HUES64 (cell line): ENCODE results near the gene RAB11A.
"Not testable (repeated sequence)": the region's sequence is repeated elsewhere in the genome, so short reads cannot be mapped to it uniquely, and the experiment has no call there.

ENCODE experiments used
- H3K27ac ChIP-seq: 2 replicates; pipeline ENCODE4 v1.7.0; 2013; ENCODE audit warnings: low read depth, low read length, inconsistent platforms
- H3K27me3 ChIP-seq: 2 replicates; pipeline ENCODE4 v1.6.1; 2013; ENCODE audit warnings: mild to moderate bottlenecking, low read length; ENCODE audit not compliant: insufficient read depth
- H3K36me3 ChIP-seq: 2 replicates; pipeline ENCODE4 v1.6.1; 2013; ENCODE audit warnings: mild to moderate bottlenecking, low read length; ENCODE audit not compliant: insufficient read depth
- H3K4me1 ChIP-seq: 2 replicates; pipeline ENCODE4 v1.6.1; 2013; ENCODE audit warnings: mild to moderate bottlenecking, low read length, moderate library complexity; ENCODE audit not compliant: insufficient read depth
- H3K4me3 ChIP-seq: 2 replicates; pipeline ENCODE4 v1.5.1; 2013; ENCODE audit warnings: mild to moderate bottlenecking, low read length, moderate library complexity
- H3K9ac ChIP-seq: 2 replicates; pipeline ENCODE4 v1.6.1; 2013; ENCODE audit warnings: mild to moderate bottlenecking, low read depth, low read length
- H3K9me3 ChIP-seq: 2 replicates; pipeline ENCODE4 v1.6.1; 2013; ENCODE audit warnings: low read depth, low read length; ENCODE audit not compliant: insufficient read depth
- WGBS: fragments of 150-250, 120-280 bp; methylation state at CpG from one replicate; pipeline ENCODE4 v1.1.7; 2013; ENCODE audit warnings: missing lambda C conversion rate; 5-methylcytosine and 5-hydroxymethylcytosine counted together

The RAB11A gene

DNA sequence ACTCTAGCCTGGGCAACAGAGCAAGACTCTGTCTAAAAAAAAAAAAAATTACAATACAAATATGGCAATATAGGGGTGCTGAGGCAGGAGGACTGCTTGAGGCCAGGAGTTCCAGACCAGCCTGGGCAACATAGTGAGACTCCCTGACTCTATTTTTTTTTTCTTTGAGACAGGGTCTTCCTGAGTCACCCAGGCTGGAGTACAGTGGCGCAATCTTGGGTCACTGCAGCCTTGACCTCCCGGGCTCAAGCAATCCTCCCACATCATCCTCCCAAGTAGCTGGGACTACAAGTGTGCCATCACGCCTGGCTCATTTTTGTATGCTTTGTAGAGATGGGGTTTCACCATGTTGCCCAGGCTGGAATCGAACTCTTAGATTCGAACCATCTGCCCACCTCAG is 17.3 kb upstream of the RAB11A start:
- Histone ChIP-seq H3K36me3 (no peaks in the 10 kb centered on the region), H3K4me3 (no peak overlapping the region), H3K27ac (no peak overlapping the region), H3K4me1 (no peaks in the 10 kb centered on the region), H3K9ac (no peak overlapping the region), H3K9me3 (no peaks in the 10 kb centered on the region), H3K27me3 (no peaks in the 10 kb centered on the region)
- WGBS, result 93% methylated on average over 5 of the region's 5 CpGs

DNA sequence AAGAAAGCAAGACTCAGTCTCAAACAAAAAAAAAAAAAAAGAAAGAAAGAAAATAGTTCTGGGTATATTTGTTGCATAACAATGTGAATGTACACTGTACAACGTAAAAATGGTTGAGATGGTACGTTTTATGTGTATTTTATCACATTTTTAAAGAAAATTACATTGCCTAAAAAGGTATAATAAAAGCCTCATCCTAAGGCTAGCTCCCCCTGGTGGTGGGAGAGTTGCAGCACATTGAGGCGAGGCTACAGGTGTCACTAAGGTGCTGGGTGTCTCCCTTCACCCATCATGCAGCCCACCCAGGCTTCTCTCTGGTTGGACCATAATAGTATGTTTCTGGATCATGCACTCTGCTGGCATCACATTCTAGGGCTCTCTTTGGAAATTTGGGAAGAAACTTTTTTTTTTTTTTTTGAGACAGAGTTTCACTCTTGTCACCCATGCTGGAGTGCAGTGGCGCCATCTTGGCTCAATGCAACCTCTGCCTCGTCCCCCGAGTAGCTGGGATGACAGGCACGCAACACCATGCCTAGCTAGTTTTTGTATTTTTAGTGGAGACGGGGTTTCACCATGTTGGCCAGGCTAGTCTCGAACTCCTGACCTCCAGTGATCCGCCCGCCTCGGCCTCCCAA is 12.4 kb upstream of the RAB11A start:
- Histone ChIP-seq H3K4me3 (no peak overlapping the region), H3K9me3 (no peaks in the 10 kb centered on the region), H3K4me1 (no peaks in the 10 kb centered on the region), H3K27me3 (no peaks in the 10 kb centered on the region), H3K36me3 (no peaks in the 10 kb centered on the region), H3K9ac (no peak overlapping the region), H3K27ac (no peak overlapping the region)
- whole genome bisulfite sequencing, result 76% methylated on average over 12 of the region's 12 CpGs

DNA sequence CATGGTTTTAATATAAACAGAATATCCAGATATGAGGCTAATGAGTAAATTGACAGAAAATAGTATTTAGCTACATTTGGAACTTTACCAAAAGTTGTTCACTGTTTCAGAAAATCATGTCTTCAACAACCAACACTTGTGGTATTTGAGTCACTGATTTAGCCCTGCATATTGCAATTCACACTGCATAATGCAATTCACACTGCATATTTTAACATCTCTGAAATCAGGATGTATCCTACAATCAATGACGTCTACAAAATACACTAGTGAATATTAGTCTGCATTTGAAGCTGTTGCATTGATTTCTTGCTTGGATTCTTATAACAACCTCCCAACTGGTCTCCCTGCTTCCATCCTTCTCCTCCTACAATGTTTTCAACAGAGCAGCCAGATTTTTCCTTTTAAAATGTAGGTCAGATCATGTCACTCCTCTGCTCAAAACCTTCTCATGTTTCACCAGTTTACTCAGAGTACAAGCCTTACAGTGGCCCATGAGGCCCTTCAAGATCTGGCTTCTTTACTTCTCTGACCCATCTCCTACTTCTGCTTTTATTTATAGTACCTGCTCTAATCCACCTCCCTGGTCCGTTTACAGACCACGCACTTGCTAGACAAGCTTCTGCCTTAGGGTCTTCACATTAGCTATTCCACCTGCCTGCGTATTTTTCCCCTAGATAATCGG is 11.4 kb upstream of the RAB11A start:
- Histone ChIP-seq H3K9ac (no peak overlapping the region), H3K27ac (no peak overlapping the region), H3K27me3 (no peaks in the 10 kb centered on the region), H3K4me3 (no peak overlapping the region), H3K9me3 (no peaks in the 10 kb centered on the region), H3K36me3 (no peaks in the 10 kb centered on the region), H3K4me1 (peaks cover under 1% of the 10 kb centered on the region; the same call in 1 of the 2 replicates)
- 74% methylated on average over 5 of the region's 5 CpGs for WGBS

DNA sequence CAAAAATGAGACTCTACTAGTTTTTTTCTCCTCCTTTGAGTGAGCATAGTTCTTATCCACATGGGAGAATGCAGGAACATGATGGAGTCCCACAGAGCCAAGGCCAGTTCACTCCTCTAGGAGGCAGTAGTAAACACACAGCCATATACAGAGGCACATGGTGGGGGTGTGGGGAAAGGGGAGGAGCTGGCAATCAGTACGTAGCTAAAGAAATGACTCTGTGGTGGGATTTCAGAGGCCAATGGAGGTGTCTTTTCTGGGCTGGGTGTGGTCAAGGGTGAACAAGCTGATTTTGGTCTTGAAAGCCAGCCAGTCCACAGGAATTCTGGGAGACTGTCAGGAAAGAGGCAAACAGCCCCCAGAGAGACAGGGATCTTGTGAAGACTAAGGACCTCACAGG is 6.6 kb upstream of the RAB11A start:
- no peak overlapping the region for H3K9ac ChIP-seq
- 39% methylated on average over 1 of the region's 1 CpG for WGBS
- H3K9me3 ChIP-seq, result no peaks in the 10 kb centered on the region
- H3K36me3 ChIP-seq, result no peaks in the 10 kb centered on the region
- H3K4me1 ChIP-seq, result peaks cover 4% of the 10 kb centered on the region; the same call in 1 of the 2 replicates
- H3K27me3 ChIP-seq, result no peaks in the 10 kb centered on the region
- no peak overlapping the region for H3K4me3 ChIP-seq
- H3K27ac ChIP-seq, result no peak overlapping the region; the same call in 1 of the 2 replicates

DNA sequence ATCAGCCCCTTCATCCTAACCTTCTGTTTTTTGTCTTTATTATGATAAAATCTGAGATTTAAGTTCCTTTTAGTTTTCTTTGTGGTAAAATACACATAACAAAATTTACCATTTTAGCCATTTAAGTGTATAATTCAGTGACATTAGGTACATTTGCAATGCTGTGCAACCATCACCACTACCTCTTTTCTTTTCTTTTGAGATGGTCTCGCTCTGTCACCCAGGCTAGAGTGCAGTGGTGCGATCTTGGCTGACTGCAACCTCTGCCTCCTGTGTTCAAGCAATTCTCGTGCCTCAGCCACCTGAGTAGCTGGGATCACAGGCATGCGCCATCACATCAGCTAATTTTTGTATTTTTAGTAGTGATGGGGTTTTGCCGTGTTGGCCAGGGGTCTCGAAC is 6.2 kb upstream of the RAB11A start:
- H3K9ac ChIP-seq, result no peak overlapping the region
- H3K4me3 ChIP-seq, result no peak overlapping the region

DNA sequence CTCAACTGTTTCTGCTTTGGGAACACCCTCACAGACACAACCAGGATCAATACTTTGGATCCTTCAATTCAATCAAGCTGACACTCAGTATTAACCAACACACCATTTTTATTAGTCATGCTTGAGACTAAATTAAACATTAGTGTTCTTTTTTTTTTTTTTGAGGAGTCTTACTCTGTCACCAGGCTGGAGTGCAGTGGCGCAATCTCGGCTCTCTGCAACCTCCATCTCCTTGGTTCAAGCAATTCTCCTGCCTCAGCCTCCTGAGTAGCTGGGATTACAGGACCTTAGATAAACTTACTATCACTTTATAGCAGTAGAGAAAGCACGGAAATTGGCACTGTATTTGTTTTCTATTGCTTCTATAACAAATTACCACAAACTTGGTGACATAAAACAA is 2.0 kb upstream of the RAB11A start:
- H3K27ac ChIP-seq, result no peak overlapping the region
- H3K4me1 ChIP-seq, result peaks cover 18% of the 10 kb centered on the region
- H3K27me3 ChIP-seq, result no peaks in the 10 kb centered on the region
- 100% methylated on average over 3 of the region's 3 CpGs for WGBS
- no peak overlapping the region for H3K4me3 ChIP-seq
- no peaks in the 10 kb centered on the region for H3K9me3 ChIP-seq
- no peak overlapping the region for H3K9ac ChIP-seq
- no peaks in the 10 kb centered on the region for H3K36me3 ChIP-seq

More for the DNA sequence above, 6.2 kb upstream of the RAB11A start:
- H3K4me1 ChIP-seq, result peaks cover 4% of the 10 kb centered on the region; the same call in 1 of the 2 replicates
- WGBS, result 92% methylated on average over 6 of the region's 6 CpGs
- H3K36me3 ChIP-seq, result no peaks in the 10 kb centered on the region
- no peak overlapping the region; the same call in 1 of the 2 replicates for H3K27ac ChIP-seq
- no peaks in the 10 kb centered on the region for H3K27me3 ChIP-seq
- no peaks in the 10 kb centered on the region for H3K9me3 ChIP-seq

DNA sequence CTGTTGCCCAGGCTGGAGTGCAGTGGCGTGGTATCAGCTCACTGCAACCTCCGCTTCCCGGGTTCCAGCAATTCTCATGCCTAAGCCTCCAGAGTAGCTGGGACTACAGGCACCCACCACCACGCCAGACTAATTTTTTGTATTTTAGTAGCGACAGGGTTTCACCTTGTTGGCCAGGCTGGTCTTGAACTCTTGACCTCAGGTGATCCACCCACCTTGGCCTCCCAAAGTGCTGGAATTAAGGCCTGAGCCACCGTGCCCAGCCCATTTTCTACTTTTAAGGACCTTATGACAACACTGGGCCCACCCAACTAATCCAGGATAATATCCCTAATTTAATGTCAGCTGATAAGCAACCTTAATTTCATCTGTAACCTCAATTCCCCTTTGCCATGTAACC is 1.4 kb upstream of the RAB11A start:
- H3K9ac ChIP-seq, H3K4me3 ChIP-seq, H3K9me3 ChIP-seq, H3K27ac ChIP-seq, H3K27me3 ChIP-seq, H3K36me3 ChIP-seq: not testable (repeated sequence)
- peaks cover 16% of the 10 kb centered on the region for H3K4me1 ChIP-seq
- WGBS, result 92% methylated on average over 6 of the region's 6 CpGs

DNA sequence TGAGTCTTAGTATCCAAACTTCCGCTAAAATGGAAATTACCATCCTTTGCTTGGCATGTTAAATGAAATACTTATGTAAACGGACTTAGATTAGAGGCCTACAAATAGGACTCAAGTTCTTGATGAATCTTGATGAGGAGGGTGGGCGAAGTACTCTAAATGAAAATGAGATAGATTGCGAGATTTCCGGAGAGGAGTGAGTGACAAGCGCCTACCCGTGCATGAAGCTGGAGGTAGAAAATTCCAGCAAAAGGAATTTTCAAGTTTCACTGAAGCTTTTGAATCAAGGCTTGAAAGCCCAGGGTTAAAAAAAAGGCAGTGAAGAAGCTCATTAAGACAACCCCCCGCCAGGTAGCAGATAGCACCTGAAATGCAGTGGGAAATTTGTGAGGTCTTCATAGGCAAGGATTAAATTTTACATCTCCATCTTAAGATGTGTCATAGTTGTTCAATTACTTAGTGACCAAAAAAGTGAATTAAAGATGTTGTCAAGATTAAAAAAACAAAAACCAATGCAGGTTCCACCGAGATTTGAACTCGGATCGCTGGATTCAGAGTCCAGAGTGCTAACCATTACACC is 655 bp upstream of the RAB11A start:
- Histone ChIP-seq H3K36me3 (no peaks in the 10 kb centered on the region), H3K27me3 (no peaks in the 10 kb centered on the region), H3K4me3 (peak overlapping the region; percentile 81), H3K9me3 (no peaks in the 10 kb centered on the region), H3K9ac (no peak overlapping the region), H3K4me1 (peaks cover 13% of the 10 kb centered on the region), H3K27ac (no peak overlapping the region)
- WGBS, result 62% methylated on average over 11 of the region's 11 CpGs

DNA sequence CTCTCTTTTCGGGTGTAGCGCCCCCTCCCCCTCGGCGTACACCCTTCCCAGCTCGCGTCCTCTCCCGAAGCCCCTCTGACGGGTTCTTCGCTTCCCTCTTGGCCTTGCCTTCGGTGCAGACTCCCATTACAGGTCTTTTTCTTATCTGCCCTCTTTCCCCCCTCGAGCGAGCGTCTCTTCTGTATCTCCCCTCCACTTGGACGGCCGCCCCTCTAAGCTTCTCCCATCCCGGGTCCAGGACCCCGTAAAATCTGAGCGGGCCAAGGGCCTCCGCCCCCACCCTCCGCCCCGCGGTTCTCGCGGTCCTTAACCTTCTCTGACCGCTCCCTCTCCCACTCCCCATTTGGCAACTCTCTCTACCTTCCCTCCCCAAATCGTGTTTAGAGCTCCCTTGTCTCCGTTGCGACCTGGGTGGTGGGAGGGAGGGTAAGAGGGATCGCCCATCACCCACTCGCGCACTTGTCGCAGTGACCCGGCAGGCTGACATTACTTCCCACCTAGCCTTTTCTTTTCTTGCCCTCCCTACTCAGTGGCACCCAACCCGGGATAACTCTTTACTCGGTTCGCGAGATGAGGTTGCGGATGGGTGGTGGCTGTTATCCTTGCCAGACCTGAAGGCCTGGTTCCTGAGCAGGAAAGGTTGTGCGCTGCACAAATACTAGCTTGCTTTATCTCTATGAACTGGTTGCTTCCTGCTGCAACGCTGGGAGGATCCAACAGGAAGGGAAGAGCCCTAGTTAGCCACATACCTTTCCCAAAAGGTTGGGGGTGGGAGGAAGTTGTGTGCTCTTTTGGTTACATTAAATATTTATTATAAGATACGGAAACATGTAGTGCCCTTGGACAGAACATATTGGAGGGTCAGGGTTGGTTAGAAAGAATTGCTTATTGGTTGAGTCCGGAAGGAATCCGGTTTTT is 922 bp downstream of the RAB11A start:
- H3K4me3 ChIP-seq, result peak overlapping the region; percentile 81
- H3K27ac ChIP-seq, result peak overlapping the region; percentile 89
- H3K27me3 ChIP-seq, result no peaks in the 10 kb centered on the region
- H3K36me3 ChIP-seq, result peaks cover 14% of the 10 kb centered on the region; the same call in 1 of the 2 replicates
- H3K9me3 ChIP-seq, result no peaks in the 10 kb centered on the region
- peak overlapping the region; percentile 86 for H3K9ac ChIP-seq
- H3K4me1 ChIP-seq, result peaks cover 13% of the 10 kb centered on the region
- WGBS, result under 1% methylated on average over 36 of the region's 43 CpGs

DNA sequence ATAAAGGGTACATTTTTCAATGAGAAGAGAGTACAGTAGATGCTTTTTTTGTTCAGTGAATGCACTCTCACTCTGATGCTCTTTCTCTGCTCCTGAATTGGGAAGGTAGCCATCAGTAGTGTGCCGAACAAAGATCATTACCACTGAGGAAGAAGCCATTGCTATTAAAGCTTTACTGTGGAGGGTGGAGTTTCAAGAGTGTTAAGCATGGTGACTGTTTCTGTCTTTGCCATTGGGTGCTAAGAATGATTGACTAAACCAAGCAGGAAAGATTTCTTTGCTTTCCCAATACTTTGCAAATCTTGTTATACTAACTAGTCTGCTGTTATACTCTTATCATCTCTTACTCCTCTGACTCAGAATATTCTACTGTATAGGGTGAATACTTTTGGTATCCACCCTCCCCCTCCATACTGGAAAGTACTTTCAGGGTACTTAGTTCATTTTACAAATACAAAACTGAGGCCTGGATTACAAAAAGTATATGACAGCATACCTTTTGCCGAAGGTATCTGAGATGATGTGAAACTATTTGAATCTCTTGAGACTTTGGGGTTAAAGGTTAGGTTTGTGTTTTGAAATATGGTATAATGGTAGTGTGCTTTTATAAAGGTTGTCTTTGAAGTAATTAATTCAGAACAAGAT is 1.7 kb downstream of the RAB11A start:
- Histone ChIP-seq H3K9ac (peak overlapping the region; percentile 86; the same call in 1 of the 2 replicates), H3K36me3 (peaks cover 22% of the 10 kb centered on the region; the same call in 1 of the 2 replicates), H3K27ac (no peak overlapping the region), H3K4me3 (peak overlapping the region; percentile 81), H3K4me1 (peaks cover 13% of the 10 kb centered on the region), H3K9me3 (no peaks in the 10 kb centered on the region), H3K27me3 (no peaks in the 10 kb centered on the region)
- WGBS, result 49% methylated on average over 2 of the region's 2 CpGs
